K562 (cell line): ENCODE data around the gene ERAL1. TPM values are rescaled to one million over a fixed set of nuclear protein-coding genes. Genes with fewer than 3 reads are reported as not detected.
"Not testable (repeated sequence)": the region's sequence is repeated elsewhere in the genome, so short reads cannot be mapped to it uniquely, and the experiment has no call there.

Experiments
- ARID2 ChIP-seq: fragments of 450-650 bp; IDR thresholded peaks from 2 replicates; pipeline ENCODE4 v1.6.1; 2017; ENCODE audit warnings: antibody characterized with exemption, mild to moderate bottlenecking
- ELF4 ChIP-seq: fragments of 450-650 bp; formaldehyde crosslinking; IDR thresholded peaks from 2 replicates; pipeline ENCODE4 v1.4.0; 2022; ENCODE audit warnings: missing genetic modification characterization
- HDAC1 ChIP-seq, 2 experiments: fragments of 450-650 bp; IDR thresholded peaks; 2 replicates each; pipeline ENCODE4 v1.6.1; 2016 to 2017; ENCODE audit warnings: inconsistent platforms in 1 of 2, mild to moderate bottlenecking in 1 of 2, moderate library complexity in 1 of 2
- IRF9 ChIP-seq: fragments of 450-650 bp; IDR thresholded peaks from 2 replicates; pipeline ENCODE4 v1.6.1; 2016; ENCODE audit warnings: missing biosample characterization, missing genetic modification characterization
- MTA1 ChIP-seq: fragments of 450-650 bp; IDR thresholded peaks from 2 replicates; pipeline ENCODE4 v1.6.1; 2017; ENCODE audit warnings: borderline replicate concordance
- MYBL2 ChIP-seq, 2 experiments: fragments of 450-650 bp in 1 of 2; sonication (generic) in 1 of 2; formaldehyde crosslinking in 1 of 2; IDR thresholded peaks; 2 replicates each; pipeline versions ENCODE4 v1.6.1 to v1.8.1; 2017 to 2022; ENCODE audit warnings: borderline replicate concordance in 1 of 2, inconsistent platforms in 1 of 2, low read depth in 1 of 2, mild to moderate bottlenecking in 1 of 2, missing genetic modification reagents in 1 of 2, moderate library complexity in 1 of 2
- NCOA4 ChIP-seq: fragments of 450-650 bp; IDR thresholded peaks from 2 replicates; pipeline ENCODE4 v1.6.1; 2018; ENCODE audit warnings: mild to moderate bottlenecking; ENCODE audit not compliant: partially characterized antibody
- OTX1 ChIP-seq: fragments of 450-650 bp; formaldehyde crosslinking; IDR thresholded peaks from 2 replicates; pipeline ENCODE4 v1.4.0; 2022; ENCODE audit warnings: mild to moderate bottlenecking
- PTRF ChIP-seq: fragments of 450-650 bp; IDR thresholded peaks from 2 replicates; pipeline ENCODE4 v1.6.1; 2016; ENCODE audit warnings: mild to moderate bottlenecking, missing genetic modification characterization, missing compliant biosample characterization
- SMARCE1 ChIP-seq: fragments of 450-650 bp; IDR thresholded peaks from 2 replicates; pipeline ENCODE4 v1.7.1; 2016; ENCODE audit warnings: mild to moderate bottlenecking
- SUPT5H ChIP-seq: fragments of 450-650 bp; IDR thresholded peaks from 2 replicates; pipeline ENCODE4 v1.6.1; 2016
- TRIM24 ChIP-seq, 2 experiments: fragments of 450-650 bp; IDR thresholded peaks; 2 replicates each; pipeline ENCODE4 v1.6.1; 2016
- YBX1 ChIP-seq: fragments of 450-650 bp; IDR thresholded peaks from 2 replicates; pipeline ENCODE4 v1.7.1; 2016; ENCODE audit warnings: mild to moderate bottlenecking
- ZBTB2 ChIP-seq: fragments of 450-650 bp; IDR thresholded peaks from 2 replicates; pipeline ENCODE4 v1.6.1; 2016; ENCODE audit warnings: antibody characterized with exemption
- ZNF512 ChIP-seq: IDR thresholded peaks from 2 replicates; pipeline ENCODE4 v1.6.1; 2016; ENCODE audit warnings: missing genetic modification characterization, missing compliant biosample characterization
- ZNF584 ChIP-seq: fragments of 200-800 bp; sonication (Bioruptor generic); IDR thresholded peaks from 2 replicates; pipeline ENCODE4 v1.6.1; 2016; ENCODE audit warnings: low read depth, mild to moderate bottlenecking, missing genetic modification characterization, missing compliant biosample characterization
- polyA plus RNA-seq, 8 experiments: library from polyadenylated mRNA; depleted of rRNA in 4 of 8; stranded (reverse) in 5 of 8; unstranded in 3 of 8; fragments of >200 nt; fragmentation: Nextera tagmentation in 2 of 8; fragmentation: Illumina TruSeq in 1 of 8; extraction: Ambion mirVana in 2 of 8; extraction: Trizol in 1 of 8; gene quantifications; 2 replicates each; pipeline versions ENCODE4 v1.2.1 to v1.2.3, GENCODE V29; 2011 to 2014; ENCODE audit warnings: inconsistent platforms in 1 of 8, missing spikeins in 1 of 8
- total RNA-seq, 7 experiments: library from RNA; depleted of rRNA in 6 of 7; stranded (reverse); fragments of >200 nt in 6 of 7; fragmentation: Illumina TruSeq in 2 of 7; extraction: Trizol in 2 of 7; gene quantifications; 2 replicates each; pipeline versions ENCODE4 v1.2.1 to v1.2.3, GENCODE V29; 2011 to 2021; ENCODE audit warnings: low replicate concordance in 1 of 7
- TF ChIP-seq, protein P1 (sequence below): fragments of 450-650 bp; IDR thresholded peaks from 2 replicates; pipeline ENCODE4 v1.7.0; 2016; ENCODE audit warnings: borderline replicate concordance

ERAL1 gene
- total and polyA plus RNA-seq, 9 of the 15 experiments (the other 6 are each of a cell fraction or from before 2014, with no cell fraction given) = 37.5 to 351 (median 106) TPM

- TF ChIP-seq IRF9 (tag) = 0 out of 2 replicates have a peak, but pooled peaks have one; percentile 19
- TF ChIP-seq SMARCE1 = 0 out of 2 replicates have a peak, but pooled peaks have one; percentile 20
- TF ChIP-seq HDAC1 (IDR thresholded peaks at IDR 0.05) = peak in 1 of 2 experiments; percentile 52; a peak in 2 of 4 replicates
- TF ChIP-seq SUPT5H = 0 out of 2 replicates have a peak, but pooled peaks have one; percentile 40
- peak; percentile 79; the same call in 1 of the 2 replicates for TF ChIP-seq OTX1 (CRISPR knock-in tag)
- TF ChIP-seq PTRF (tag) = peak; percentile 38; the same call in 1 of the 2 replicates
- TF ChIP-seq ELF4 (CRISPR knock-in tag) = peak; percentile 95
- peak; percentile 60; the same call in 1 of the 2 replicates for TF ChIP-seq MYBL2 (IDR thresholded peaks at IDR 0.05; ENCODE audit: low read depth)
- not testable (repeated sequence) for TF ChIP-seq MYBL2 (CRISPR knock-in tag; IDR thresholded peaks at IDR 0.05; ENCODE audit: borderline replicate concordance)
- peak; percentile 97 for TF ChIP-seq ZNF512 (tag)
- TF ChIP-seq MTA1 = peak; percentile 68; the same call in 1 of the 2 replicates
- TF ChIP-seq NCOA4 = peak; percentile 77
- TF ChIP-seq YBX1 = peak; percentile 81
- peak; percentile 14 to 47; a peak in 2 of 4 replicates for TF ChIP-seq TRIM24 (IDR thresholded peaks at IDR 0.05)
- peak; percentile 20; the same call in 1 of the 2 replicates for TF ChIP-seq ARID2
- TF ChIP-seq ZBTB2 = 0 out of 2 replicates have a peak, but pooled peaks have one; percentile 10
- 0 out of 2 replicates have a peak, but pooled peaks have one; percentile 9 for TF ChIP-seq ZNF584
- TF ChIP-seq, protein P1, sequence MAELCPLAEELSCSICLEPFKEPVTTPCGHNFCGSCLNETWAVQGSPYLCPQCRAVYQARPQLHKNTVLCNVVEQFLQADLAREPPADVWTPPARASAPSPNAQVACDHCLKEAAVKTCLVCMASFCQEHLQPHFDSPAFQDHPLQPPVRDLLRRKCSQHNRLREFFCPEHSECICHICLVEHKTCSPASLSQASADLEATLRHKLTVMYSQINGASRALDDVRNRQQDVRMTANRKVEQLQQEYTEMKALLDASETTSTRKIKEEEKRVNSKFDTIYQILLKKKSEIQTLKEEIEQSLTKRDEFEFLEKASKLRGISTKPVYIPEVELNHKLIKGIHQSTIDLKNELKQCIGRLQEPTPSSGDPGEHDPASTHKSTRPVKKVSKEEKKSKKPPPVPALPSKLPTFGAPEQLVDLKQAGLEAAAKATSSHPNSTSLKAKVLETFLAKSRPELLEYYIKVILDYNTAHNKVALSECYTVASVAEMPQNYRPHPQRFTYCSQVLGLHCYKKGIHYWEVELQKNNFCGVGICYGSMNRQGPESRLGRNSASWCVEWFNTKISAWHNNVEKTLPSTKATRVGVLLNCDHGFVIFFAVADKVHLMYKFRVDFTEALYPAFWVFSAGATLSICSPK = peak; percentile 68; the same call in 1 of the 2 replicates
Measured at GRCh38 chr17:28903546-28903841, 48.7 kb downstream of the ERAL1 start (continued).
